Esophagus muscularis mucosa (tissue), 4 donors: Measurements from ENCODE around the gene MADCAM1. TPM values are rescaled to one million over a fixed set of nuclear protein-coding genes. Genes with fewer than 3 reads are reported as not detected.

Experiments used
- DNase-seq: peaks from one replicate; pipeline ENCODE4 v3.0.0-alpha.2; 2017; ENCODE audit errors: extremely low spot score
- H3K27ac ChIP-seq, 4 donors: fragments of 200-600 bp; sonication (generic); replicated peaks in 1 of 4; 1 replicate in 3 of 4; 2 replicates in 1 of 4; pipeline ENCODE4 v1.5.1; 2016 to 2019; ENCODE audit warnings: mild to moderate bottlenecking in 1 of 4
- H3K27me3 ChIP-seq, 4 donors: fragments of 200-600 bp; sonication (generic); one replicate each; pipeline versions ENCODE4 v1.5.1 to v1.6.0; 2016 to 2019
- H3K36me3 ChIP-seq, 4 donors: fragments of 200-600 bp; sonication (generic); one replicate each; pipeline ENCODE4 v1.5.1; 2016 to 2019
- H3K4me1 ChIP-seq, 4 donors: fragments of 200-600 bp; sonication (generic); one replicate each; pipeline ENCODE4 v1.5.1; 2016 to 2019
- H3K4me3 ChIP-seq, 4 donors: fragments of 200-600 bp; sonication (generic); 1 replicate in 2 of 4; 2 replicates in 2 of 4; pipeline ENCODE4 v1.5.1; 2016 to 2019; ENCODE audit warnings: mild to moderate bottlenecking in 4 of 4, moderate library complexity in 1 of 4
- H3K9me3 ChIP-seq, 4 donors: fragments of 200-600 bp; sonication (generic); 1 replicate in 3 of 4; 2 replicates in 1 of 4; pipeline ENCODE4 v1.5.1; 2016 to 2019
- EP300 ChIP-seq: sonication (generic); formaldehyde crosslinking; IDR thresholded peaks from one replicate; pipeline ENCODE4 v1.6.1; 2017; ENCODE audit warnings: antibody characterized with exemption
- POLR2A ChIP-seq: fragments of 450-650 bp; IDR thresholded peaks from one replicate; pipeline ENCODE4 v1.6.1; 2017; ENCODE audit warnings: antibody characterized with exemption, moderate library complexity, mild to moderate bottlenecking, low read depth
- POLR2AphosphoS5 ChIP-seq, 2 donors: sonication (generic); formaldehyde crosslinking; IDR thresholded peaks; one replicate each; pipeline ENCODE4 v1.6.1; 2017; ENCODE audit warnings: antibody characterized with exemption in 2 of 2
- WGBS: methylation state at CpG from one replicate; pipeline ENCODE4 v1.1.5; 2018; 5-methylcytosine and 5-hydroxymethylcytosine counted together
- intact Hi-C: fragments of 100-400 bp; cut with DNase I; formaldehyde crosslinking; loops from one replicate; pipeline ENCODE4 v1.15.1; 2023
- total RNA-seq, 4 donors: library from RNA; depleted of rRNA; stranded (reverse); fragments of >200 nt; gene quantifications; one replicate each; pipeline versions ENCODE4 v1.1.0 to v1.2.1, GENCODE V29; 2016
- TF ChIP-seq, protein P1 (sequence below), 3 experiments: fragments of 200-600 bp in 2 of 3; fragments of 450-650 bp in 1 of 3; sonication (generic) in 2 of 3; IDR thresholded peaks; one replicate each; pipeline ENCODE4 v1.5.1; 2017 to 2019; ENCODE audit warnings: antibody characterized with exemption in 3 of 3, mild to moderate bottlenecking in 2 of 3, moderate library complexity in 1 of 3

Gene MADCAM1
- total RNA-seq, 4 donors from 2014 or later: 0.17 to 0.42 TPM; not detected in 2

DNA sequence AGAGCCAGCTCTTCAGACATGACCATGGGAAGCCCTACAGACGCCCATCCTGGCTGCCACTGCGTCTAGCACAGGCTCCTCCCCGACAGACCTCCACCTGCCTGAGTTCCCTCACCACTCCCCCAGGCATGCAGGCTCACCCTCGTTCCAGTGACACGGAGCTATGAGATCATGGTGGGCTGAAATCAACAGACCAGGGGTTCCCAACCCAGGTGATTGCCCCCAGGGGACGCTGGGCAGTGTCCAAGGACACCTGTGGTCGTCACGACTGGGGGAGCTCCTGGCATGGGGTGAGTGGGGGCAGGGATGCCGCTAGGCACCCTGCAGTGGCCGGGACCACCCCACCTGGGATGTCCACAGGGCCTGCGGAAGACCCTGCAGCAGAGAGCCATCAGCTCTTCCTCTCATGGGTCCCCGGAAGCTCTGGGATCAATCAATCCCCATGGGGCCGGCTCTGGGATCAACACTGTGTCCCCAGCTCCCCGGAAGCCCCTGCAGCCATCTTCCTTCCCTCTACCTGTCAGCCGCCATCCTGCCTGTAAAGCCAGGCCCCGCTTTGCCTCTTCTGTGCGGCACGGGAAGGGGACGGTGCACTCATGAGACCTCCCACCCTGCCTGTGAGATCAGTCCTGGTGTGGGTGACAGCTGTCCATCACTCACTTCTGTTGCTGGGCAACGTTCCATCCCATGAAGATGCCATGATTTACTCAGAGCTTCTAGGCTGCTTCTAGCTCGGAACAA is 12.8 kb upstream of the MADCAM1 start:
- TF ChIP-seq EP300 (no peak), POLR2AphosphoS5 (IDR thresholded peaks at IDR 0.05) (no peak)
- TF ChIP-seq, protein P1, sequence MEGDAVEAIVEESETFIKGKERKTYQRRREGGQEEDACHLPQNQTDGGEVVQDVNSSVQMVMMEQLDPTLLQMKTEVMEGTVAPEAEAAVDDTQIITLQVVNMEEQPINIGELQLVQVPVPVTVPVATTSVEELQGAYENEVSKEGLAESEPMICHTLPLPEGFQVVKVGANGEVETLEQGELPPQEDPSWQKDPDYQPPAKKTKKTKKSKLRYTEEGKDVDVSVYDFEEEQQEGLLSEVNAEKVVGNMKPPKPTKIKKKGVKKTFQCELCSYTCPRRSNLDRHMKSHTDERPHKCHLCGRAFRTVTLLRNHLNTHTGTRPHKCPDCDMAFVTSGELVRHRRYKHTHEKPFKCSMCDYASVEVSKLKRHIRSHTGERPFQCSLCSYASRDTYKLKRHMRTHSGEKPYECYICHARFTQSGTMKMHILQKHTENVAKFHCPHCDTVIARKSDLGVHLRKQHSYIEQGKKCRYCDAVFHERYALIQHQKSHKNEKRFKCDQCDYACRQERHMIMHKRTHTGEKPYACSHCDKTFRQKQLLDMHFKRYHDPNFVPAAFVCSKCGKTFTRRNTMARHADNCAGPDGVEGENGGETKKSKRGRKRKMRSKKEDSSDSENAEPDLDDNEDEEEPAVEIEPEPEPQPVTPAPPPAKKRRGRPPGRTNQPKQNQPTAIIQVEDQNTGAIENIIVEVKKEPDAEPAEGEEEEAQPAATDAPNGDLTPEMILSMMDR (IDR thresholded peaks at IDR 0.05): no peak
- H3K9me3 ChIP-seq: no peaks in the 10 kb centered on the region
- H3K4me1 ChIP-seq: peaks cover 3 to 25% (median 20%) of the 10 kb centered on the region in 4 donors
- H3K27ac ChIP-seq: no peak overlapping the region
- no peak for DNase-seq
- intact Hi-C loops: loop anchor here (10.0 kb wide), 1 partner anchor 99 kb away; no protein-coding TSS in a partner anchor
- H3K4me3 ChIP-seq: no peak overlapping the region
- WGBS: 58% methylated on average over 15 of the region's 21 CpGs
- no peaks in the 10 kb centered on the region for H3K36me3 ChIP-seq
- H3K27me3 ChIP-seq: peaks cover 0 to 36% (median 0%) of the 10 kb centered on the region in 4 donors

DNA sequence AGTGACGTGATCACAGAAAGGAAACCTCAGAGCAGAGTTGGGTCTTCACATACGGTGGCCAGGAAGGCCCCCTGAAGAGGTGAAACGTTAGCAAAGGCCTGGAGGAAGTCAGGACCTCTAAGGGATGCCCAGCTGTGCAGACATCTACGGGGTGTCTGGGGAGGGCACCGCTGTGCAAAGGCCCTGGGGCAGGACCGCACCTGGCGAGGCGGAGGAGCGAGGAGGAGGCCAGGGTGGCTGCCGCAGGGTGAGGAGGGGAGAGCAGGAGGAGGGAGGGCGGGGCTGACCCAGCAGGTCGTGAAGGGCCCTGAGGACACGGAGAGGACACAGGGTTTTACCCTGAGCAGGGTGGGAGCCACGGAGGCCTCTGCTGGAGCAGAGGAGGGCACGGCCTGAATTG is 11.8 kb upstream of the MADCAM1 start:
- TF ChIP-seq EP300 (no peak), POLR2AphosphoS5 (IDR thresholded peaks at IDR 0.05) (no peak), POLR2A (no peak)
- TF ChIP-seq, protein P1 (IDR thresholded peaks at IDR 0.05): no peak
- H3K4me3 ChIP-seq: no peak overlapping the region
- H3K4me1 ChIP-seq: peaks cover 5 to 26% (median 24%) of the 10 kb centered on the region in 4 donors
- no peaks in the 10 kb centered on the region for H3K36me3 ChIP-seq
- WGBS: 74% methylated on average over 15 of the region's 15 CpGs
- intact Hi-C loops: loop anchor here (10.0 kb wide), 1 partner anchor 100 kb away; no protein-coding TSS in a partner anchor
- H3K27ac ChIP-seq: no peak overlapping the region
- no peaks in the 10 kb centered on the region for H3K9me3 ChIP-seq
- peaks cover 0 to 36% (median 0%) of the 10 kb centered on the region in 4 donors for H3K27me3 ChIP-seq
- no peak for DNase-seq

- no peaks in the 10 kb centered on the region for H3K36me3 ChIP-seq
- WGBS: 88% methylated on average over 21 of the region's 22 CpGs
- DNase-seq: no peak
- no peak overlapping the region for H3K4me3 ChIP-seq
- TF ChIP-seq POLR2AphosphoS5 (IDR thresholded peaks at IDR 0.05) (no peak), EP300 (no peak), POLR2A (no peak)
- TF ChIP-seq, protein P1 (IDR thresholded peaks at IDR 0.05): no peak
- peaks cover 11 to 28% (median 25%) of the 10 kb centered on the region in 4 donors for H3K4me1 ChIP-seq
- H3K27me3 ChIP-seq: peaks cover 0 to 36% (median 0%) of the 10 kb centered on the region in 4 donors
- intact Hi-C loops: loop anchor here (10.0 kb wide), 1 partner anchor 100 kb away; no protein-coding TSS in a partner anchor
- H3K9me3 ChIP-seq: no peaks in the 10 kb centered on the region
- no peak overlapping the region for H3K27ac ChIP-seq
Measured at GRCh38 chr19:485077-485476, 11.2 kb upstream of the MADCAM1 start.

DNA sequence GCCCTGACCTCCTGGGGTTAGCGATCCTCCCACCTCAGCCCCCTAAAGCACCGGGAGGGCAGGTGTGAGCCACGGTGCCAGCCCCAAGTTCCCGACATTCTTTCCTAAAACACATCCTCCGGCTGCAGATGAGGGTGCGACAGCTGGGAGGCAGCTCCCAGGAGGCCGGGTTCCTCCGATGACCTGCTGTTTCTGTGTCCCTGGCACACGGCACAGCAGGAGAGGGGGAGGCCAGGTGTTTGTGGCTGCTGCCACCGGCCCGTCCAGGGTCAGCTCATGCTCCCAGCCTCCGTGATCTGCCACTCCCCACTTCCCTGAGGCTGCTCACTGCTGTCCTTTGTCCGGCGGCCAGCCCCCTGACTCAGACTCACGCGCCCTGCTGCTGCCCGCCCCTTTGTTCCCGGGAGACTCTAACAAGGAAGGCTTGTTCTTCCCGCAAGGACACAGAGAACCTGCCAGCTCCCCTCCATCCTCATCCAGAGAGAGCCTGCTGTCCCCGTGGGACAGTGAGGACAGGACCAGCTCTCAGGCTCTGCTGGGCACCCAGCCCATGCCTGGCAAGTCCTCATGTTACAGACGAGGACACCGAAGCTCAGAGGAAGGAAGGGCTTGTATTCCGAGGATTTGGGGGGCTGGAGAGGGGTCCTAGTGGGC is 10.6 kb upstream of the MADCAM1 start:
- 28% methylated on average over 16 of the region's 23 CpGs for WGBS
- DNase-seq: no peak
- no peak overlapping the region for H3K4me3 ChIP-seq
- H3K4me1 ChIP-seq: peaks cover 11 to 29% (median 25%) of the 10 kb centered on the region in 4 donors
- H3K27ac ChIP-seq: peak overlapping the region in 1 of 4 donors; percentile 0
- TF ChIP-seq POLR2AphosphoS5 (IDR thresholded peaks at IDR 0.05): peak in 1 of 2 donors; percentile 52
- TF ChIP-seq EP300: no peak
- no peaks in the 10 kb centered on the region for H3K36me3 ChIP-seq
- no peaks in the 10 kb centered on the region for H3K9me3 ChIP-seq
- intact Hi-C loops: loop anchor here (10.0 kb wide), 1 partner anchor 101 kb away; no protein-coding TSS in a partner anchor
- peaks cover 0 to 36% (median 0%) of the 10 kb centered on the region in 4 donors for H3K27me3 ChIP-seq
